Ectodermal cell (in vitro differentiated cells): ENCODE data around the gene C13orf46.

Experiments used
- H3K27ac ChIP-seq: 2 replicates; pipeline ENCODE4 v1.7.0; 2013; ENCODE audit warnings: mild to moderate bottlenecking, low read depth, low read length; ENCODE audit not compliant: insufficient read depth, poor library complexity, severe bottlenecking
- H3K27me3 ChIP-seq: 2 replicates; pipeline ENCODE4 v1.7.0; 2013; ENCODE audit warnings: mild to moderate bottlenecking, low read length; ENCODE audit not compliant: insufficient read depth, control insufficient read depth, poor library complexity, severe bottlenecking
- H3K36me3 ChIP-seq: one replicate; pipeline ENCODE4 v1.7.0; 2013; ENCODE audit warnings: low read length; ENCODE audit not compliant: control insufficient read depth, insufficient read depth
- H3K4me1 ChIP-seq: one replicate; pipeline ENCODE4 v1.7.0; 2013; ENCODE audit warnings: low read length; ENCODE audit not compliant: control insufficient read depth, insufficient read depth
- H3K4me3 ChIP-seq: 2 replicates; pipeline ENCODE4 v1.7.0; 2013; ENCODE audit warnings: low read depth, low read length, control low read depth; ENCODE audit not compliant: insufficient read depth
- H3K9me3 ChIP-seq: 2 replicates; pipeline ENCODE4 v1.7.0; 2013; ENCODE audit warnings: mild to moderate bottlenecking, low read length, moderate library complexity; ENCODE audit not compliant: control insufficient read depth
- WGBS, 2 experiments: methylation state at CpG; one replicate each; pipeline ENCODE4 v1.1.7; 2013; ENCODE audit warnings: missing lambda C conversion rate in 2 of 2; 5-methylcytosine and 5-hydroxymethylcytosine counted together

C13orf46 gene

DNA sequence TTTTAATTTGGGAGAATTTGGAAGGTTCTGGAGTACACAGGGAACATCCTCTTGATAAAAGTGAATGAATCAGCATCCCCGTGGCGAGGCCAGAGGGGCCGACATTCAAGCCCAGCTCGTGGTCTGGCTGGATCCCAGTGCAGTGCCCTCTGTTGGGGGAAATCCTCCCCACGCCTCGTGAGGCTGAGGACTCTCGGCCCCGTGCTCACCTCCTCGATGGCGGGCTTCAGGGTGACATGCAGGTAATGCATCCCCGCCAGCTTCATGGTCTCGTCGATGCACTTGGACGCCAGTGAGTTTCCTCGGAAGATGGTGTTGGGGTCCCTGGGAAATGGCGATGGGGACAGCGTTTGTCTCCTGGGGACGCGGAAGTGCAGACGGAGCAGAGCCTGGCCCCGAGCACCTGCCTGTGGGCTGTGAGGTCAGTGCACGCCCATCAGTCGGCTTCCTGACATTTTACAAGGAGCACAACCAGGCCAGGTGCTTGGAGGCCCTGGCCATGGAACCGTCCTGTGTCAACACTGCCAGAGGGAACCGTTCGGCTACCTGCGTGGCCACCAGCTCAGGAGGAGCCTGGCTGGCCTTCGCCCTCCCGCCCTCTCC lies 43.3 kb upstream of the C13orf46 start:
- Histone ChIP-seq H3K27me3 (no peaks in the 10 kb centered on the region), H3K36me3 (no peaks in the 10 kb centered on the region)
- 89 to 91% methylated on average over 29 of the region's 29 CpGs for WGBS, 2 experiments

DNA sequence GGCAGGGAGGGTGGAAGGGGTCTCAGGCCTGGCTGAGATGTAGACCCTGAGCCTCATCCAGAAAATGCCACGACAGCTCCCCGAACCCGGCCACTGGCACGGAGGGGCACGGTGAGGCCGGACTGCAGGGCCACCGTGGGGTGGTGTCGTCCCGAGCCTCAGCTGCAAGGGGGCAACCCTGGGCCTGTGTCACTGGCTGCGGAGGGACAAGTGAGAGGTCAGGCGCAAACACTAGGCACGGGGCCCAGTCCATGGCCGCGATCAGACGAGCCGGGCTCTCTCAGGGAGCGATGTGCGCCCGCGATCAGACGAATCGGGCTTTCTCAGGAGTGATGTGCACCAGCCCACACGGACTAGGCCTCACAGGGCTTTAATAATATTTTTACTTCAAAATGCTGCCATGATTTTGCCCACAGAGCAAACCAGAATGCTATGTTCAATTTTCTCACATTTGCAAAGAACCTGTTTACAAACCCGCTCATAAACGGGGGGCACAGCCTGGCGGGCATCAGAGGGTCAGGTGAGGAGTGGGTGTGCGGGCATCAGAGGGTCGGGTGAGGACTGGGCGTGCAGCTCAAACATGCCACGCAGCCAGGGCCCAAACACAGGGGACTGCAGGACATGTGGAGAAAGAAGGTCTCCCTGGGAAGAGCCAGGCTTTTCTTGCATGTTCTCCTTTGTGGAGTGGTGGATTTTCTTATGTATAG lies 42.6 kb upstream of the C13orf46 start:
- WGBS, 2 experiments, result 93 to 94% methylated on average over 30 of the region's 30 CpGs
- Histone ChIP-seq H3K36me3 (no peaks in the 10 kb centered on the region), H3K27me3 (no peaks in the 10 kb centered on the region)

More for the DNA sequence above, 43.3 kb upstream of the C13orf46 start:
- H3K9me3 ChIP-seq, result no peaks in the 10 kb centered on the region
- no peak overlapping the region for H3K4me3 ChIP-seq
- H3K27ac ChIP-seq, result no peak overlapping the region
- no peaks in the 10 kb centered on the region for H3K4me1 ChIP-seq

DNA sequence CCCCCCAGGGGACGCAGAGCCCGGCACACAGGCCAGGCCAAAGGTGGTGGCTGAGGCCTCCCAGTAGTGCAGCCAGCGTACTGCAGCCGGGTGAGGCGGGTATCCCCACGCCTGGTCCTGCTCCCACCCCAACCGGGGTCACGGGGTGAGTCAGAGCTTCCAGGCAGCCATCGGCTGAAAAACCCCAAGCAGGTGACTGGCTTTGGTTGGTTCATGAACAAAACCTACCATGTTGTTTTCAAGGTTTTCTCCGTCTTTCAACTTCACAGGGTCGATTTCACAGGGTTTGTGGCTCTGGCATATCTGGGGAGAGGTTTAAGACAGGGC lies 42.1 kb upstream of the C13orf46 start:
- Histone ChIP-seq H3K4me1 (no peaks in the 10 kb centered on the region), H3K27ac (no peak overlapping the region), H3K9me3 (no peaks in the 10 kb centered on the region), H3K4me3 (no peak overlapping the region), H3K27me3 (no peaks in the 10 kb centered on the region), H3K36me3 (no peaks in the 10 kb centered on the region)
- 93% methylated on average over 11 of the region's 11 CpGs for WGBS, 2 experiments

More for the DNA sequence above, 42.6 kb upstream of the C13orf46 start:
- Histone ChIP-seq H3K9me3 (no peaks in the 10 kb centered on the region), H3K27ac (no peak overlapping the region), H3K4me1 (no peaks in the 10 kb centered on the region), H3K4me3 (no peak overlapping the region)

DNA sequence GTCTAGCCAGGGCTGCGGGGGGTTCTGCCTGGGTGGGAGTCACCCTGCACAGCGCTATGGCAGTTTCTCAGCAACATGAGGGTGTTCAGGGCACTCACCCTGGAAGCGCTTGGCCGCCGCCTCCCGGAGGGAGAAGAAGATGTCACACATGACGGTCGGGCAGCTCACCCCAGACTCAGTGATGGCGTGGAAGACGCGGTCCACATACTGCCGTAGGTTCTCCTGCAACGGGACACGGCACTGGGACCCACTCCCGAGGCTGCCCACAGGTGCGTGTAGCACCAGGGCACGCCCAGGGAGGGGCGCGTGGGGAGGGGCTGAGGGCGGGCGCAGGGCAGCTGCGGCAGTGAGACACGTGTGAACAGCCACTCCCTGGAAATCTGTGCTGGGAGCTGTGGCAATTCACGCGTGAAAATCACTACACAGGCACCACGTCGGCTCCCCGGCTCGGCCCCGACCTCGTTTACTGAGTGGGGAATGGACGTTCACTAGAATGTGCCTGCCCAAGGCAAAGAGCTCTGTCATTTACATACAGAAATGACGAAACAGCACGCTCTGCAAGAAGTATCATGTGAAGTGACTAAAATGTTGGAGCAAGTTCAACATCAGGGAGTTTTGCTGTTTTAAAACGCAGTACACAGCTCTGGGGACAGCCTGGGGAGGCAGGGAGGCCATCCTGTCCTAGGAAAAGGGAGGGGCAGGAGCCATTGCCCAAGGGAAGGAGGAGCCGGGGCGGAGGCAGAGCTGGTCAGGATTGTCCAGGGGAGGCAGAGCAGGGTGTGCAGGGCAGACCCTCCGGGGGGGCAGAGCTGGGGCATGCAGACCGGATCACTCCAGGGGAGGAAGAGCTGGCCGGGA lies 41.5 kb upstream of the C13orf46 start:
- H3K4me3 ChIP-seq, result no peak overlapping the region

DNA sequence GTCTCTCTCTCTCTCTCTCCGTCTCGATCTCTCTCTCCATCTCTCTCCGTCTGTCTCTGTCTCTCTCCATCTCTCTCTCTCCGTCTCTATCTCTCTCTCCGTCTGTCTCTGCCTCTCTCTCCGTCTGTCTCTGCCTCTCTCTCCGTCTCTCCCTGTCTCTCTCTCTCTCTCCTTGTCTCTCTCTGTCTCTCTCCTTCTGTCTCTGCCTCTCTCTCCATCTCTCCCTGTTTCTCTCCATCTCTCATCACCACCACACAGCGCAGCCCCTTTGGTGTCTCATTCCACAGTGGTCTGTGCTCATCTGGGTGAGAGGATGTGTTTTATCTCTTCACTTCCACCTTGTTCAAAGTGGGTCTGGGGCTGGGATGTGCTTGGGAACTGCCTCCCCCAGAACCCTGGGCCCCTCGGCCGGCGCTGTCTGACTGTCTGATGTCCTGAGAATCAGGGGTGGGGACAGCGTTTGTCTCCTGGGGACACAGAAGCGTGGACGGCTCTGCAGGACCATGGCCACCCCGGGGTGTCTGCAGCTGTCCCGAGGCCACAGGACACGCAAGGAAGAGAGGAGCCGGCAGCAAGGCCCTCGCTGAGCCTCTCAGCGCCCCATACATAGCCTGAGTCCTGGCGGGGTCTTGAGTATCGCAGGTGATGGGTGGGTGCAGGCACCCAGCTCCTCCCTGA lies 40.2 kb upstream of the C13orf46 start:
- no peaks in the 10 kb centered on the region for H3K9me3 ChIP-seq
- H3K4me3 ChIP-seq, result no peak overlapping the region
- WGBS, 2 experiments, result 93 to 95% methylated on average over 21 to 22 of the region's 22 CpGs
- no peaks in the 10 kb centered on the region for H3K36me3 ChIP-seq
- no peak overlapping the region for H3K27ac ChIP-seq
- no peaks in the 10 kb centered on the region for H3K4me1 ChIP-seq
- no peaks in the 10 kb centered on the region for H3K27me3 ChIP-seq

More for the DNA sequence above, 41.5 kb upstream of the C13orf46 start:
- H3K27me3 ChIP-seq, result no peaks in the 10 kb centered on the region
- H3K27ac ChIP-seq, result no peak overlapping the region
- no peaks in the 10 kb centered on the region for H3K9me3 ChIP-seq
- WGBS, 2 experiments, result 94% methylated on average over 40 of the region's 40 CpGs
- H3K4me1 ChIP-seq, result no peaks in the 10 kb centered on the region
- H3K36me3 ChIP-seq, result no peaks in the 10 kb centered on the region

DNA sequence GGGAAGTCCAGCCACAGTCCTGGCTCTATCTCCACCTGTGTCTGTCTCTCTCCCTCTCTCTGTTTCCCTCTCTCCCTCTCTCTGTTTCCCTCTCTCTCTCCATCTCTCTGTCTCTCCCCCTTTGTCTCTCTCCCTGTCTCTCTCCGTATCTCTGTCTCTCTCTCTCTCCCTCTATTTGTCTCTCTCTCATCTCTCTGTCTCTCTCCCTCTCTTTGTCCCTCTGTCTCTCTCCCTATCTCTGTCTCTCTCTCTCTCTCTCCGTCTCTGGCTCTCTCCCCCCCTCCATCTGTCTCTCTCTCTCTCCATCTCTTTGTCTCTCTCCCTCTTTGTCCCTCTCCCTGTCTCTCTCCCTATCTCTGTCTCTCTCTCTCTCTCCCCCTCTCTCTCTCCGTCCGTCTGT lies 39.5 kb upstream of the C13orf46 start:
- Histone ChIP-seq H3K4me1 (no peaks in the 10 kb centered on the region), H3K27ac (no peak overlapping the region), H3K36me3 (no peaks in the 10 kb centered on the region), H3K27me3 (no peaks in the 10 kb centered on the region), H3K4me3 (no peak overlapping the region), H3K9me3 (no peaks in the 10 kb centered on the region)
- 78 to 81% methylated on average over 4 of the region's 4 CpGs for WGBS, 2 experiments

DNA sequence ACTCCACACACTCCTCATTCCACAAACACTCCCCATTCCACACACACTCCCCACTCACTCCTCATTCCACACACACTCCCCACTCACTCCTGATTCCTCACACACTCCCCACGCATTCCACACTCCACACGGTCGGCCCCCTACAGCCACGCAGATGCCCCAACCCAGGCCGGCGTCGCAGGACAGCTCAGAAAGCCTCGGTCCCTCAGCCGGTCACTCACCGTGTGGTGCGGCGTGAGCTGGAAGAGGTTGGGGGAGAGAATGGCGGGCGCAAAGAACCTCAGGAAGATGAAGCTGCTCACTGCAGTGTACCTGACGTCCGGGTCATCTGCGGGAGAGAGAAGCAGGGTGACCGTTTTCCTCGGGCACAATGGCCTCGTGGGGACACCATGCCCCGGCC lies 39.0 kb upstream of the C13orf46 start:
- H3K4me3 ChIP-seq, result no peak overlapping the region
- no peaks in the 10 kb centered on the region for H3K27me3 ChIP-seq
- no peaks in the 10 kb centered on the region for H3K9me3 ChIP-seq
- no peaks in the 10 kb centered on the region for H3K4me1 ChIP-seq
- H3K36me3 ChIP-seq, result no peaks in the 10 kb centered on the region
- 92 to 94% methylated on average over 21 of the region's 21 CpGs for WGBS, 2 experiments
- no peak overlapping the region for H3K27ac ChIP-seq

DNA sequence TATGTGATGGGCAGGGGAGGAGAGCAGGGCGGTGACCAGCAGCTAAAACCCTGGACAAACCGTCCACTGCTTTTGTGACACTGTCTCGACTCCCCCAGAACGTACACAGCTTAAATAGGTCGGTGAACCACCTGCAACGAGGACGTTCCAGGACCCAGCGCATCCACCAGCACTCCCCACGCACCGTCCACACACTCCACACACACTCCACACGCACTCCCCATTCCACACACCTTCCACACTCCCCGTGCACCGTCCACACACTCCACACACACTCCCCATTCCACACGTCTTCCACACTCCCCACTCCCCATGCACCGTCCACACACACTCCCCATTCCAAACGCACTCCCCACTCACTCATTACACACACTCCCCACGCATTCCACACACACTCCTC lies 38.3 kb upstream of the C13orf46 start:
- Histone ChIP-seq H3K27me3 (no peaks in the 10 kb centered on the region), H3K9me3 (no peaks in the 10 kb centered on the region), H3K4me1 (no peaks in the 10 kb centered on the region), H3K27ac (no peak overlapping the region), H3K36me3 (no peaks in the 10 kb centered on the region), H3K4me3 (no peak overlapping the region)
- 91 to 93% methylated on average over 17 of the region's 17 CpGs for WGBS, 2 experiments

DNA sequence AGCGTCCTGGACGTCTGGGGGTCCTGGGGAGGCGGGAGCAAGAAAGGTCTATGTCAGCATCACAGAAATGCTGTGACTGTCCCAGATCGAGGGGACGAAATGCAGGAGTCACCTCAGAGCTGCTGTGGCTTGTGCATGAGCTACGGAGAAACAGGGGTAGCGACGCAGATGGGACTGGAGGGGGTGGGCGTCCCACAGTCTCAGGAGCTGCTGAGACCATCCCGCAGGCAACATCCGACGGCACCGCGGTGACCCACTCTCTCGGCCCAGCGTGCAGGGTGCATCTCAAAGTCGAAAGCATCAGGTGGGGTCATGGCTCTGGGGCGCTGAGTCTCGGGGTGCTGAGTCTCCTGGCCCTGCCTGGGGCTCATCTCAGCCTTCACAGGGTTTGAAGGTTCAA lies 37.4 kb upstream of the C13orf46 start:
- no peaks in the 10 kb centered on the region for H3K4me1 ChIP-seq
- H3K36me3 ChIP-seq, result no peaks in the 10 kb centered on the region
- H3K9me3 ChIP-seq, result no peaks in the 10 kb centered on the region
- 95% methylated on average over 19 of the region's 19 CpGs for WGBS, 2 experiments
- H3K4me3 ChIP-seq, result no peak overlapping the region
- no peak overlapping the region for H3K27ac ChIP-seq
- H3K27me3 ChIP-seq, result no peaks in the 10 kb centered on the region
